Nucleus accumbens (tissue), 56 donors: ENCODE measurements around the gene RORB.

Experiments
- DNase-seq, 56 donors: peaks; one replicate each; lab custom pipeline; 2025; lab: John Stamatoyannopoulos, UW

Gene RORB

GRCh38 chr9:74691058-74691457, 193.9 kb downstream of the RORB start:
- DNase-seq: no peak

- DNase-seq: no peak
These were observed 199.4 kb downstream of the RORB start for GRCh38 chr9:74696520-74696919.

- no peak for DNase-seq
These were observed 200.4 kb downstream of the RORB start for GRCh38 chr9:74697535-74697934.

GRCh38 chr9:74711341-74711740, 214.2 kb downstream of the RORB start:
- DNase-seq: no peak

GRCh38 chr9:74718709-74719108, 221.6 kb downstream of the RORB start:
- DNase-seq: no peak

GRCh38 chr9:74719306-74719705, 222.2 kb downstream of the RORB start:
- DNase-seq: no peak

- DNase-seq: no peak
These were observed 224.8 kb downstream of the RORB start for GRCh38 chr9:74721696-74722660.

- no peak for DNase-seq
These were observed 227.2 kb downstream of the RORB start for GRCh38 chr9:74724317-74724716.

GRCh38 chr9:74726581-74726980, 229.4 kb downstream of the RORB start:
- no peak for DNase-seq

GRCh38 chr9:74728176-74728575, 231.0 kb downstream of the RORB start:
- DNase-seq: peak in 2 of 56 donors; percentile 6 to 18

- DNase-seq: no peak
These were observed 232.1 kb downstream of the RORB start for GRCh38 chr9:74729136-74729695.

GRCh38 chr9:74735761-74736160, 238.6 kb downstream of the RORB start:
- DNase-seq: no peak

GRCh38 chr9:74736646-74737045, 239.5 kb downstream of the RORB start:
- no peak for DNase-seq

- no peak for DNase-seq
These were observed 245.2 kb downstream of the RORB start for GRCh38 chr9:74742191-74742790.
